ENCODE data around the gene PRF1.

The PRF1 gene

GRCh38 chr10:70575874-70576802 lies 26.4 kb downstream of the PRF1 start:
- DNase-seq: no peak

- no peak for DNase-seq
Measured at GRCh38 chr10:70575486-70575873, 27.1 kb downstream of the PRF1 start.

- no peak for DNase-seq
Measured at GRCh38 chr10:70573599-70574506, 28.7 kb downstream of the PRF1 start.

GRCh38 chr10:70571636-70572439 lies 30.7 kb downstream of the PRF1 start:
- no peak for DNase-seq

GRCh38 chr10:70571236-70571635 lies 31.3 kb downstream of the PRF1 start:
- no peak for DNase-seq

- DNase-seq: no peak
Measured at GRCh38 chr10:70568781-70569495, 33.6 kb downstream of the PRF1 start.

GRCh38 chr10:70568113-70568512 lies 34.4 kb downstream of the PRF1 start:
- no peak for DNase-seq

- no peak for DNase-seq
Measured at GRCh38 chr10:70567603-70568002, 34.9 kb downstream of the PRF1 start.

GRCh38 chr10:70566515-70567290 lies 35.8 kb downstream of the PRF1 start:
- DNase-seq: no peak

- DNase-seq: no peak
Measured at GRCh38 chr10:70565556-70566514, 36.7 kb downstream of the PRF1 start.

GRCh38 chr10:70564901-70565351 lies 37.6 kb downstream of the PRF1 start:
- no peak for DNase-seq

- DNase-seq: no peak
Measured at GRCh38 chr10:70564113-70564725, 38.3 kb downstream of the PRF1 start.

GRCh38 chr10:70563230-70563629 lies 39.3 kb downstream of the PRF1 start:
- DNase-seq: no peak

- DNase-seq: no peak
Measured at GRCh38 chr10:70562036-70562755, 40.3 kb downstream of the PRF1 start.

- DNase-seq: no peak
Measured at GRCh38 chr10:70561558-70561957, 41.0 kb downstream of the PRF1 start.

GRCh38 chr10:70561070-70561469 lies 41.5 kb downstream of the PRF1 start:
- peak; percentile 47 for DNase-seq

GRCh38 chr10:70560511-70560941 lies 42.0 kb downstream of the PRF1 start:
- DNase-seq: no peak

- no peak for DNase-seq
Measured at GRCh38 chr10:70559861-70560260, 42.7 kb downstream of the PRF1 start.

Measured in fibroblast of upper back skin (primary cell).